ENCODE data around the gene BACH2.
"Not testable (repeated sequence)": the region's sequence is repeated elsewhere in the genome, so short reads cannot be mapped to it uniquely, and the experiment has no call there.

BACH2 gene

GRCh38 chr6:90301816-90302215, 5.2 kb upstream of the BACH2 start:
- no peak for DNase-seq

- DNase-seq = no peak
Measured at GRCh38 chr6:90298459-90299053, 1.9 kb upstream of the BACH2 start.

- DNase-seq = no peak
Measured at GRCh38 chr6:90297867-90298381, 1.3 kb upstream of the BACH2 start.

- no peak for DNase-seq
Measured at GRCh38 chr6:90297115-90297866, 648 bp upstream of the BACH2 start.

GRCh38 chr6:90295854-90296340, 746 bp downstream of the BACH2 start:
- peak; percentile 70 for DNase-seq

- peak; percentile 36 for DNase-seq
Measured at GRCh38 chr6:90294989-90295853, 1.4 kb downstream of the BACH2 start.

GRCh38 chr6:90294614-90294988, 2.0 kb downstream of the BACH2 start:
- DNase-seq = no peak

GRCh38 chr6:90294008-90294511, 2.6 kb downstream of the BACH2 start:
- DNase-seq = no peak

- DNase-seq = no peak
Measured at GRCh38 chr6:90293319-90293953, 3.2 kb downstream of the BACH2 start.

GRCh38 chr6:90291565-90291964, 5.1 kb downstream of the BACH2 start:
- no peak for DNase-seq

- peak; percentile 59 for DNase-seq
Measured at GRCh38 chr6:90290811-90291420, 5.7 kb downstream of the BACH2 start.

- DNase-seq = no peak
Measured at GRCh38 chr6:90289902-90290301, 6.7 kb downstream of the BACH2 start.

- DNase-seq = no peak
Measured at GRCh38 chr6:90288404-90288803, 8.2 kb downstream of the BACH2 start.

- DNase-seq = peak; percentile 43
Measured at GRCh38 chr6:90286884-90287488, 9.7 kb downstream of the BACH2 start.

- peak; percentile 91 for DNase-seq
Measured at GRCh38 chr6:90285611-90286381, 10.8 kb downstream of the BACH2 start.

- DNase-seq = no peak
Measured at GRCh38 chr6:90285042-90285481, 11.6 kb downstream of the BACH2 start.

- peak; percentile 93 for DNase-seq
Measured at GRCh38 chr6:90284236-90285041, 12.2 kb downstream of the BACH2 start.

GRCh38 chr6:90282265-90282664, 14.4 kb downstream of the BACH2 start:
- not testable (repeated sequence) for DNase-seq

GRCh38 chr6:90278129-90278528, 18.5 kb downstream of the BACH2 start:
- DNase-seq = no peak
